Vagina (tissue), 2 donors: Measurements from ENCODE around the gene DEAF1. TPM values are rescaled to one million over a fixed set of nuclear protein-coding genes. Genes with fewer than 3 reads are reported as not detected.
A peak's percentile ranks its signal among the peaks of the same experiment; 100 is the strongest.

Experiments used
- DNase-seq, 2 donors: peaks; one replicate each; pipeline ENCODE4 v3.0.0-alpha.2; 2017; ENCODE audit errors: extremely low spot score in 2 of 2
- H3K27ac ChIP-seq: fragments of 200-600 bp; sonication (generic); one replicate; pipeline ENCODE4 v1.5.1; 2019
- H3K27me3 ChIP-seq: fragments of 200-600 bp; sonication (generic); one replicate; pipeline ENCODE4 v1.5.1; 2019
- H3K36me3 ChIP-seq, 2 donors: fragments of 200-600 bp; sonication (generic); one replicate each; pipeline ENCODE4 v1.5.1; 2017 to 2019
- H3K4me1 ChIP-seq: fragments of 200-600 bp; sonication (generic); one replicate; pipeline ENCODE4 v1.5.1; 2019
- H3K4me3 ChIP-seq, 2 donors: fragments of 200-600 bp; sonication (generic); 1 replicate in 1 of 2; 2 replicates in 1 of 2; pipeline ENCODE4 v1.5.1; 2016 to 2019
- H3K9me3 ChIP-seq: fragments of 200-600 bp; sonication (generic); one replicate; pipeline ENCODE4 v1.5.1; 2019
- POLR2A ChIP-seq, 2 donors: fragments of 450-650 bp; IDR thresholded peaks; one replicate each; pipeline ENCODE4 v1.6.1; 2017; ENCODE audit warnings: antibody characterized with exemption in 2 of 2, mild to moderate bottlenecking in 2 of 2, moderate library complexity in 2 of 2
- POLR2AphosphoS5 ChIP-seq, 2 donors: sonication (generic); formaldehyde crosslinking; IDR thresholded peaks; one replicate each; pipeline ENCODE4 v1.9.0; 2017; ENCODE audit warnings: antibody characterized with exemption in 2 of 2, mild to moderate bottlenecking in 2 of 2, low read depth in 1 of 2; ENCODE audit not compliant: insufficient read depth in 1 of 2
- intact Hi-C: fragments of 100-400 bp; cut with DNase I; formaldehyde crosslinking; loops from one replicate; pipeline ENCODE4 v1.15.1; 2023
- total RNA-seq: library from RNA; depleted of rRNA; stranded (reverse); fragments of >200 nt; gene quantifications from one replicate; pipeline ENCODE4 v1.2.3, GENCODE V29; 2016
- TF ChIP-seq, protein P1 (sequence below), 3 experiments: fragments of 450-650 bp in 2 of 3; fragments of 200-600 bp in 1 of 3; sonication (generic) in 1 of 3; IDR thresholded peaks; one replicate each; pipeline ENCODE4 v1.5.1; 2017 to 2019; ENCODE audit warnings: antibody characterized with exemption in 3 of 3, mild to moderate bottlenecking in 2 of 3, moderate library complexity in 2 of 3

The DEAF1 gene
- total RNA-seq, 1 donor from 2014 or later, result 33.6 TPM

DNA sequence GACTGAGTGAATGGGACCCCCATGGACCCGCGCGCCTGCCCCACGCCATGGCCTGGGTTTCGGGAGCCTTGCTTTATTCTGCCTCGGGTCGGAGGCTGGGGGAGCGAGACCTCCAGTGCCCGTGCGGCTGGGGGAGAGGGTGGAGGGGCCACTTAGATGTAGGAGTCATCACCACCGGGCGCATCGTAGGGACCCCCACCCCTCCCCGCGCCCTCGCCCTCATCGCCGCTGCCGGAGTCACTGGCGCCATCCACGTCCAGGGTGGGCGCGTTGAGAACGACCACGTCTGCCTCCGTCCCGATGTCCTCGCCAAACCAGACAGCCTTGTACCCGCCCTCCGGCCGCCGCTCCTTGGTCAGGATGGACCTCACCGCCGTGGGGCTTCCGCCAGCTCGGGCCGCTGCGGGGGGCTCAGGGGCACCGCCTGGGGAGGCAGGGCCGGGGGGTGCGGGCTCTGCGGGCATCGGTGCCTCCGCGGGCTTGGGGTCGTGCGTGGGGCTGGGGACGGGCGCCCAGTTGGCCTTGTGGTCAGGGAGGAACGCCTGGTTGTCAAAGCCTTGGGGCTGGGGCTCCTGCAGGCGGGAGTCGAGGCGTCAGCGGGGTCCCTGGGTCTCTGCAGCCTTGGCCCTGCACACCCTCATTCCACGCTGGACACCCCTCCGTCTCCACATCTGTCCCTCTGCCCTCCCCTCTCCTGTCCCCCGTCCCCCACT, 77.7 kb downstream of the DEAF1 start:
- H3K27ac ChIP-seq, result no peak overlapping the region
- intact Hi-C loops, result no loop called here
- TF ChIP-seq POLR2A (IDR thresholded peaks at IDR 0.05) (no peak), POLR2AphosphoS5 (IDR thresholded peaks at IDR 0.05; ENCODE audit: insufficient read depth in 1 of 2, low read depth in 1 of 2) (no peak)
- TF ChIP-seq, protein P1, sequence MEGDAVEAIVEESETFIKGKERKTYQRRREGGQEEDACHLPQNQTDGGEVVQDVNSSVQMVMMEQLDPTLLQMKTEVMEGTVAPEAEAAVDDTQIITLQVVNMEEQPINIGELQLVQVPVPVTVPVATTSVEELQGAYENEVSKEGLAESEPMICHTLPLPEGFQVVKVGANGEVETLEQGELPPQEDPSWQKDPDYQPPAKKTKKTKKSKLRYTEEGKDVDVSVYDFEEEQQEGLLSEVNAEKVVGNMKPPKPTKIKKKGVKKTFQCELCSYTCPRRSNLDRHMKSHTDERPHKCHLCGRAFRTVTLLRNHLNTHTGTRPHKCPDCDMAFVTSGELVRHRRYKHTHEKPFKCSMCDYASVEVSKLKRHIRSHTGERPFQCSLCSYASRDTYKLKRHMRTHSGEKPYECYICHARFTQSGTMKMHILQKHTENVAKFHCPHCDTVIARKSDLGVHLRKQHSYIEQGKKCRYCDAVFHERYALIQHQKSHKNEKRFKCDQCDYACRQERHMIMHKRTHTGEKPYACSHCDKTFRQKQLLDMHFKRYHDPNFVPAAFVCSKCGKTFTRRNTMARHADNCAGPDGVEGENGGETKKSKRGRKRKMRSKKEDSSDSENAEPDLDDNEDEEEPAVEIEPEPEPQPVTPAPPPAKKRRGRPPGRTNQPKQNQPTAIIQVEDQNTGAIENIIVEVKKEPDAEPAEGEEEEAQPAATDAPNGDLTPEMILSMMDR (IDR thresholded peaks at IDR 0.05), result no peak
- peaks cover 0 to 12% of the 10 kb centered on the region in 2 donors for H3K36me3 ChIP-seq
- DNase-seq, result no peak
- no peaks in the 10 kb centered on the region for H3K9me3 ChIP-seq
- no peaks in the 10 kb centered on the region for H3K27me3 ChIP-seq
- no peak overlapping the region for H3K4me3 ChIP-seq
- peaks cover 36% of the 10 kb centered on the region for H3K4me1 ChIP-seq

DNA sequence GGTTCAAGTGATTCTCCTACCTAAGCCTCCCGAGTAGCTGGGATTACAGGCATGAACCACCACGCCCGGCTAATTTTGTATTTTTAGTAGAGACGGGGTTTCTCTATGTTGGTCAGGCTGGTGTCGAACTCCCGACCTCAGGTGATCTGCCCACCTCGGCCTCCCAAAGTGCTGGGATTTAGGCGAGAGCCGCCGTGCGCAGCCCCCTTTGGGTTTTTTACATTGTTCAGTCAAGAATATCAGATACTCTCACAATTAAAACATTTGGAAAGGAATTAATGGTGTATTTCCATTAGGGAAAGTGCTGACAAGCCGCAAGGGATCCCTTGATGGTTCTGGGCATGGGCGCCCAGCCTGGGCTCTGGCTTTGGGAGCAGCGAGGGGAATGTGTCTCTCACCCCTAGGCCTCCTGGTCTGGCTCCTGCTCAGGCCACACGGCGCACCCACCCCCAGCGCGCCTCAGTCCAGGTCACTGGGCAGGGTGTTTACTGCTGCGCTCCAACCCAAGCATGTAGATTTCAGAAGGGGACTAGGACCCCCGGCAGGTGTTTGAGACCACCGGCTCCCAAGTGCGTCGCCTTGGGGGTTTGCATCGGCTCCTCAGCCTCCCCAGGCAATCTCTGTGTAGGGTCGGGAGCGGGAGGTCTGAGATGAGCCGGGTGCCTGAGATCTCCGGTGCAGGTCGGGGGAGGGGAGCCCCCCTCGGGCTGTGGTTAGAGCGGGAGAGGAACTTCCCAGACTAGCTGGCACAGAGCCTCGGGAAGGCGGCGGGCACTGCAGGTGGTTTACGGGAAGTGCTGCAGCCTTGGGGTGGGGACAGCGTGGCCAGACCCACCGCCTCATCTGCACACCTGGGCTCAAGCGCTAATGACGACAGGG, 78.5 kb downstream of the DEAF1 start:
- TF ChIP-seq, protein P1 (IDR thresholded peaks at IDR 0.05), result no peak
- TF ChIP-seq POLR2AphosphoS5 (IDR thresholded peaks at IDR 0.05; ENCODE audit: insufficient read depth in 1 of 2, low read depth in 1 of 2) (no peak), POLR2A (IDR thresholded peaks at IDR 0.05) (no peak)
- no peak for DNase-seq
- Histone ChIP-seq H3K27me3 (no peaks in the 10 kb centered on the region), H3K4me1 (peaks cover 36% of the 10 kb centered on the region), H3K9me3 (no peaks in the 10 kb centered on the region), H3K36me3 (peaks cover 0 to 19% of the 10 kb centered on the region in 2 donors), H3K4me3 (peak overlapping the region; percentile 67 to 79), H3K27ac (peak overlapping the region; percentile 88)
- intact Hi-C loops, result no loop called here

DNA sequence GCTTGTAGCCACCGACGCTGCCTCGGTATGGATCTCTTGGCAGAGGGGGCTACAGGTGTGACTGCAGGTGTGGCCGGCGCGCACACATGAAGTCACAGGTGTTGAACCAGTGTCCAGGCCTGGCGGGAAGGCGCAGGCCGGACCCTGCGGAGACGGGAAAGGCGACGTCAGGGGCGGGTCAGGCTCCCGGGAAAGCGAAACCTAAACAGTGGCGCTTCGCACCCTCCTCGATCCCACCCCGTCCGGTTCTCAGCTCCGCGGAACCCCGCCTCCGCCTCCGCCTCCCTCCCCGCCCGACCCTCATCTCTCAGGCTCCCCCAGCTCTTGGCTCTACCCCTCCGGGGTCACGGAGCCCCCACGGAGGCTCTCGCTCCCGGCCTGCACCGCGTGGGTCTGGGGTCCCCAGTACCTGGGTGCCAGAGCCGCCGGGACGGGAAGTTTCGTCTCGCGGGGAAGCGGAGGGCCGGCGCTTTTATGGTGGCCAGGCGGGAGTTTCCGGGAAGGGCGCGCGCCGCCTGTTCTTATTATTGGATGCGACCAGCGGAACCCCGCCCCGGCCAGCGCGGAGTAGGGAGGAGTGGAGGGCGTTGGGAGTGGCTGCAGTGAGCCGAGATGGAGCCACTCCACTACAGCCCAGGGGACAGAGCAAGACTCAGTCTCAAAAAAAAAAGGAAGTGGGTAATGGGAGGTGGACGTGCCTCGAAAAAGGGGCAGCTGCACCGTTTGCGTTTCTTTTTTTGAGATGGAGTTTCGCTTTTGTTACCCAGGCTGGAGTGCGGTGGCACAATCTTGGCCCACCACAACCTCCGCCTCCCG, 79.3 kb downstream of the DEAF1 start, which contains the start of gene IRF7:
IRF7 (minus strand) TSS at position 447 of the 816 bp plus-strand sequence. CDS start 586 bp downstream, outside the sequence.
- Histone ChIP-seq H3K9me3 (no peaks in the 10 kb centered on the region), H3K36me3 (peaks cover 0 to 27% of the 10 kb centered on the region in 2 donors), H3K27ac (peak within 1 kb of the TSS; percentile 88), H3K4me1 (peaks cover 36% of the 10 kb centered on the region), H3K27me3 (no peaks in the 10 kb centered on the region), H3K4me3 (peak within 1 kb of the TSS; percentile 67 to 79)
- TF ChIP-seq, protein P1 (IDR thresholded peaks at IDR 0.05), result no peak
- TF ChIP-seq POLR2AphosphoS5 (IDR thresholded peaks at IDR 0.05; ENCODE audit: insufficient read depth in 1 of 2, low read depth in 1 of 2) (peak; percentile 85 to 92), POLR2A (IDR thresholded peaks at IDR 0.05) (peak in 1 of 2 donors; percentile 58)
- intact Hi-C loops, result no loop called here
- DNase-seq, result peak in 1 of 2 donors; percentile 87

DNA sequence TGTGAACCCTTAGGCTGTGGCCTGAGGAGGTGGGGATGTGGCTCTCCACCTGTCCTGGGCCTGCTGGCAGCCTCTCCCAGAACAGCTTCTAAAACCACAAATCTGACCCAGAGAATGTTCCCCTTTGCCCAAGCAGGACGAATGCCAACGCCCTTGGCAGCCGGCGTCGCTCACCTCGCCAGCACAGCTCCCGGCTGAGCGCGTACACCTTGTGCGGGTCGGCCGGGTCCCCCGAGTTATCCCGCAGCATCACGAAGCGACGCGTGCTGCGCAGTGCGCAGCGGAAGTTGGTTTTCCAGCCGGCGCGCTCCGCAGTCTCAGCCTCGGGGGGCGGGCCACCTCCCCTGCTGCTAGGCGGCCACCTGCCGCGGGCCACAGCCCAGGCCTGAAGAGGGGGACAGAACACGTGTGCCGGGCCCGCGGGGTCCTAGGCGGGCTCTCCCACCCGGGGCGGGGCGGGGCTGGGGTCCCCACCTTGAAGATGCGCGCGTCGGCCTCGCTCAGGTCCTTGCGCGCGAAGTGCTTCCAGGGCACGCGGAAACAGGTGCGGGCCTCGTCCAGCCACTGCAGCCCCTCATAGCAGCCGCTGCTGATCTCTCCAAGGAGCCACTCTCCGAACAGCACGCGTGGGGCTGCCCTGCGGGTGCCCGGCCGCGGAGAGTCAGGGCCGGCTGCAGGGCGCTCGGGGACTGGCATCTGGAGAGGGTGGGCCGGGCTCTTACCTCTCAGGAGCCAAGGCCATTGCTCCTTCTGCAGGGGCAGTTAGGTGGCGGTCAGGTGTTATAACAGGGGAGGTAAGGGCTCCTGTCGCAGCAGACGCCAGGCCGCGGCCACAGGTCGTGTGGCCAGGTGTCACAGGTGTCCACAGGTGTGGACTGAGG, 80.2 kb downstream of the DEAF1 start:
- TF ChIP-seq, protein P1 (IDR thresholded peaks at IDR 0.05), result no peak
- TF ChIP-seq POLR2A (IDR thresholded peaks at IDR 0.05), result no peak
- no peak for TF ChIP-seq POLR2AphosphoS5 (IDR thresholded peaks at IDR 0.05; ENCODE audit: insufficient read depth in 1 of 2, low read depth in 1 of 2)
- H3K27ac ChIP-seq, result peak overlapping the region; percentile 88
- peak in 1 of 2 donors; percentile 87 for DNase-seq
- H3K36me3 ChIP-seq, result peaks cover 0 to 36% of the 10 kb centered on the region in 2 donors
- H3K4me1 ChIP-seq, result peaks cover 36% of the 10 kb centered on the region
- peak overlapping the region; percentile 67 to 79 for H3K4me3 ChIP-seq
- no peaks in the 10 kb centered on the region for H3K27me3 ChIP-seq
- no peaks in the 10 kb centered on the region for H3K9me3 ChIP-seq
- intact Hi-C loops, result no loop called here
